Cerebellar nuclear complex (tissue), 1 donor: ENCODE results near the gene HIC2.
"Not testable (repeated sequence)": the region's sequence is repeated elsewhere in the genome, so short reads cannot be mapped to it uniquely, and the experiment has no call there.

ENCODE experiments used
- DNase-seq, 2 experiments: peaks; one replicate each; lab custom pipeline; 2025; lab: John Stamatoyannopoulos, UW

The HIC2 gene

GRCh38 chr22:21435998-21436810, 19.0 kb downstream of the HIC2 start:
- DNase-seq, result not testable (repeated sequence)

GRCh38 chr22:21438013-21438412, 20.8 kb downstream of the HIC2 start:
- DNase-seq, result not testable (repeated sequence)

GRCh38 chr22:21440018-21440636, 23.0 kb downstream of the HIC2 start:
- not testable (repeated sequence) for DNase-seq

- DNase-seq, result not testable (repeated sequence)
These were observed 23.5 kb downstream of the HIC2 start for GRCh38 chr22:21440676-21441075.

- not testable (repeated sequence) for DNase-seq
These were observed 24.0 kb downstream of the HIC2 start for GRCh38 chr22:21441170-21441569.

GRCh38 chr22:21442123-21442522, 25.0 kb downstream of the HIC2 start:
- DNase-seq, result not testable (repeated sequence)

GRCh38 chr22:21442646-21443045, 25.5 kb downstream of the HIC2 start:
- not testable (repeated sequence) for DNase-seq

GRCh38 chr22:21443057-21443734, 26.0 kb downstream of the HIC2 start:
- no peak for DNase-seq

GRCh38 chr22:21443735-21444421, 26.7 kb downstream of the HIC2 start:
- DNase-seq, result no peak

GRCh38 chr22:21444701-21445436, 27.7 kb downstream of the HIC2 start:
- no peak for DNase-seq

- DNase-seq, result no peak
These were observed 28.4 kb downstream of the HIC2 start for GRCh38 chr22:21445437-21446127.

GRCh38 chr22:21446128-21446826, 29.1 kb downstream of the HIC2 start:
- no peak for DNase-seq

- no peak for DNase-seq
These were observed 29.9 kb downstream of the HIC2 start for GRCh38 chr22:21446827-21447690.

GRCh38 chr22:21447694-21448402, 30.7 kb downstream of the HIC2 start:
- no peak for DNase-seq

GRCh38 chr22:21448627-21449416, 31.7 kb downstream of the HIC2 start:
- no peak for DNase-seq

- no peak for DNase-seq
These were observed 32.6 kb downstream of the HIC2 start for GRCh38 chr22:21449531-21450319.

GRCh38 chr22:21450320-21450831, 33.2 kb downstream of the HIC2 start:
- DNase-seq, result no peak
